ENCODE measurements around the gene NTN3.

- TF ChIP-seq CTCF (IDR thresholded peaks at IDR 0.05) (no peak), POLR2A (IDR thresholded peaks at IDR 0.05) (no peak)
Observed at GRCh38 chr16:2464333-2464732, 6.8 kb upstream of the NTN3 start.

Data from tibial nerve (tissue), 3 donors.